CD8-positive, alpha-beta memory T cell (primary cell): ENCODE measurements around the gene ATAD2B. TPM values are rescaled to one million over a fixed set of nuclear protein-coding genes. Genes with fewer than 3 reads are reported as not detected.
"Not testable (repeated sequence)": the region's sequence is repeated elsewhere in the genome, so short reads cannot be mapped to it uniquely, and the experiment has no call there.

ENCODE experiments used
- CTCF ChIA-PET: fragments of 350-600 bp; sonication (Branson Sonifier 250); formaldehyde crosslinking; loops from one replicate; lab custom pipeline; 2021; ENCODE audit warnings: antibody characterized with exemption; lab: Charles Lee
- POLR2A ChIA-PET: fragments of 350-600 bp; sonication (Branson Sonifier 250); formaldehyde crosslinking; loops from one replicate; lab custom pipeline; 2021; ENCODE audit warnings: antibody characterized with exemption; lab: Charles Lee
- DNase-seq, 5 donors: peaks; one replicate each; pipeline versions ENCODE4 v3.0.0 to v3.0.0-alpha.2; 2020 to 2022; ENCODE audit warnings: mixed read lengths in 1 of 5
- H3K27ac ChIP-seq: one replicate; pipeline ENCODE4 v1.7.0; 2013; ENCODE audit warnings: low read depth, mild to moderate bottlenecking, low read length, moderate library complexity
- H3K27me3 ChIP-seq: 2 replicates; pipeline ENCODE4 v1.7.0; 2013; ENCODE audit warnings: low read length, mild to moderate bottlenecking; ENCODE audit not compliant: insufficient read depth, poor library complexity, severe bottlenecking
- H3K36me3 ChIP-seq: 2 replicates; pipeline ENCODE4 v1.7.0; 2013; ENCODE audit warnings: mild to moderate bottlenecking, low read length, moderate library complexity; ENCODE audit not compliant: insufficient read depth
- H3K4me1 ChIP-seq: 2 replicates; pipeline ENCODE4 v1.7.0; 2013; ENCODE audit warnings: mild to moderate bottlenecking, low read length, moderate library complexity; ENCODE audit not compliant: insufficient read depth
- H3K4me3 ChIP-seq: 2 replicates; pipeline ENCODE4 v1.7.0; 2013; ENCODE audit warnings: mild to moderate bottlenecking, low read length
- H3K9me3 ChIP-seq: 2 replicates; pipeline ENCODE4 v1.7.0; 2013; ENCODE audit warnings: mild to moderate bottlenecking, low read length
- H3K27ac Mint-ChIP-seq, 8 donors: one replicate each; pipeline ENCODE4 v1.8.0; 2020 to 2021; ENCODE audit warnings: mixed read lengths in 8 of 8, mild to moderate bottlenecking in 6 of 8, inconsistent platforms in 3 of 8, moderate library complexity in 3 of 8
- H3K27me3 Mint-ChIP-seq, 2 donors: one replicate each; pipeline ENCODE4 v1.8.0; 2020 to 2021; ENCODE audit warnings: mixed read lengths in 2 of 2, mild to moderate bottlenecking in 1 of 2, moderate library complexity in 1 of 2
- H3K36me3 Mint-ChIP-seq, 3 donors: one replicate each; pipeline ENCODE4 v1.8.0; 2020 to 2021; ENCODE audit warnings: mixed read lengths in 3 of 3, inconsistent platforms in 1 of 3, mild to moderate bottlenecking in 1 of 3
- H3K4me1 Mint-ChIP-seq, 3 donors: one replicate each; pipeline ENCODE4 v1.8.0; 2020 to 2021; ENCODE audit warnings: mixed read lengths in 3 of 3, inconsistent platforms in 1 of 3, mild to moderate bottlenecking in 1 of 3
- H3K4me3 Mint-ChIP-seq, 7 donors: one replicate each; pipeline ENCODE4 v1.8.0; 2020 to 2021; ENCODE audit warnings: mixed read lengths in 7 of 7, mild to moderate bottlenecking in 6 of 7, moderate library complexity in 4 of 7, inconsistent platforms in 2 of 7
- H3K9me3 Mint-ChIP-seq, 5 donors: one replicate each; pipeline ENCODE4 v1.8.0; 2020 to 2022; ENCODE audit warnings: mixed read lengths in 5 of 5, mild to moderate bottlenecking in 3 of 5, moderate library complexity in 2 of 5, inconsistent platforms in 1 of 5
- polyA plus RNA-seq: library from polyadenylated mRNA; unstranded; fragments of 300-500 nt; fragmentation: Illumina TruSeq; gene quantifications from one replicate; pipeline ENCODE4 v1.2.3, GENCODE V29; 2021
- total RNA-seq, 2 experiments: library from RNA; stranded (reverse); gene quantifications; one replicate each; pipeline ENCODE4 v1.2.3, GENCODE V29; 2021

The ATAD2B gene
- total and polyA plus RNA-seq, 3 experiments from 2014 or later = 10.4 to 16.8 (median 15.4) TPM

DNA sequence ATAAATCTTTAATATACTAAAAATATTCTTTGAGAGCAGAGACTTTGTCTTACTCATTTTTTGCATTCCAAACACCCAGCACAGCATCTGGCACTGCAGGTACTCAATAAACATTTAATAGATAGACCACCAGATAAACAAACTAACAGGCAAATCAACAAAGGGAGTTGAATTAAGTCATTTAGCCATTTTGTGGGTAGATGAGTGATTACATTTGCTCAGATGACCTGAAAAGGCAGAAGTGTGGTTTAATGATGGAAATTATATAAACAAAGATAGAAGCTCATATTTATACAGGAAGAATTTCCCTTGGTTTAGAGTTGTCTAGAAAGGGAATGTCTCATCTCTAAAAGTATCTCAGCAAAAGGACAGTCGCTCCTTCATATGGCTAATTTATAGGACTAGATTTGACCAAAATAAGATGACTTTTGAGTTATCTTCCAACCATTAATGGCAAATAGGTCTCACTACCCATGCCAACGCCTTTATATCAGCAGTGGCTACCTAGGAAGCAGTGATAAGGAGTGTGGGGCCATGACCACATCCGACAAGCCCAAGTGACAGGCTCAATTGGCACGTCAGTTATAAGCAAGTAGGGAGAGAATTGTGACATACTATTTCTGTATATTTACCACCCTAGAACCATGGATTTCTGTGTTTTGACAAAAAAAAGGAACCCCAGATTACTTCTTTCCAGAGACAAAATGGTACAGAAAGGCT is 173.5 kb downstream of the ATAD2B start:
- peaks cover 0 to 5% (median 1%) of the 10 kb centered on the region in 3 donors for H3K4me1 Mint-ChIP-seq
- Histone ChIP-seq H3K4me1 (no peaks in the 10 kb centered on the region), H3K27ac (no peak overlapping the region), H3K36me3 (peaks cover 25% of the 10 kb centered on the region), H3K4me3 (no peak overlapping the region), H3K27me3 (no peaks in the 10 kb centered on the region), H3K9me3 (no peaks in the 10 kb centered on the region)
- no peaks in the 10 kb centered on the region for H3K27me3 Mint-ChIP-seq
- DNase-seq = no peak
- ChIA-PET CTCF (interaction anchor here (1.7 kb wide), 1 partner anchor 9 kb away, joined by 4 read pairs; no protein-coding TSS in a partner anchor), POLR2A (no interaction called here)
- H3K9me3 Mint-ChIP-seq = no peaks in the 10 kb centered on the region
- H3K27ac Mint-ChIP-seq = no peak overlapping the region
- H3K36me3 Mint-ChIP-seq = peaks cover 15 to 87% (median 28%) of the 10 kb centered on the region in 3 donors
- no peak overlapping the region for H3K4me3 Mint-ChIP-seq

DNA sequence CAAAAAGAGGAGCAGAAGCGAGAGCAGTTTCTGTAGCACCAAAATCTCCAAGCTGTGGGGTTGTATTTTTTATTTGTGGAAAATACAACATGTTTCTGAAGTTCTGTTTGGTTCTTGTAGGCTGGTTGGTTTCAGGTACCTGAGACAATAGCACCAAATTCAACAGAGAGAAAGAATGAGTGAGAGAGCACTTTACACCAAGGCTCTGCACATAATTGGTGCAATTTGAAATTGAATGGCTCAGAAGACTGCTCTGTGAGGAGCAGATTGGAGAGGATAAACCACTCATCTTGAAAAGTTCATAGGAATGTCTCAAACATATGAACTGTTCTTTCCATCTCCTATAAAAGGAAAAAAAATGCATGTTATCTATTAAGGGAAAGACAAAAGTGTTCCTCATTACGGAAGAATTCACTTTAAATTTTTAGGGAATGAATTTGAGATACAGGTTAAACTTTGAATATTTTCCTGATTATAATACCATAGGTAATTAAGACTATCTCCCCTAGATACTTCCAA is 175.1 kb downstream of the ATAD2B start:
- ChIA-PET CTCF (no interaction called here), POLR2A (no interaction called here)
- Mint-ChIP-seq H3K36me3 (peaks cover 7 to 75% (median 21%) of the 10 kb centered on the region in 3 donors), H3K4me1 (peaks cover 0 to 3% (median 1%) of the 10 kb centered on the region in 3 donors), H3K27ac (peak overlapping the region in 1 of 8 donors; percentile 17), H3K27me3 (no peaks in the 10 kb centered on the region), H3K9me3 (no peaks in the 10 kb centered on the region), H3K4me3 (no peak overlapping the region)
- Histone ChIP-seq H3K27me3 (no peaks in the 10 kb centered on the region), H3K4me1 (no peaks in the 10 kb centered on the region), H3K27ac (no peak overlapping the region), H3K36me3 (peaks cover 11% of the 10 kb centered on the region), H3K9me3 (no peaks in the 10 kb centered on the region), H3K4me3 (no peak overlapping the region)
- no peak for DNase-seq

DNA sequence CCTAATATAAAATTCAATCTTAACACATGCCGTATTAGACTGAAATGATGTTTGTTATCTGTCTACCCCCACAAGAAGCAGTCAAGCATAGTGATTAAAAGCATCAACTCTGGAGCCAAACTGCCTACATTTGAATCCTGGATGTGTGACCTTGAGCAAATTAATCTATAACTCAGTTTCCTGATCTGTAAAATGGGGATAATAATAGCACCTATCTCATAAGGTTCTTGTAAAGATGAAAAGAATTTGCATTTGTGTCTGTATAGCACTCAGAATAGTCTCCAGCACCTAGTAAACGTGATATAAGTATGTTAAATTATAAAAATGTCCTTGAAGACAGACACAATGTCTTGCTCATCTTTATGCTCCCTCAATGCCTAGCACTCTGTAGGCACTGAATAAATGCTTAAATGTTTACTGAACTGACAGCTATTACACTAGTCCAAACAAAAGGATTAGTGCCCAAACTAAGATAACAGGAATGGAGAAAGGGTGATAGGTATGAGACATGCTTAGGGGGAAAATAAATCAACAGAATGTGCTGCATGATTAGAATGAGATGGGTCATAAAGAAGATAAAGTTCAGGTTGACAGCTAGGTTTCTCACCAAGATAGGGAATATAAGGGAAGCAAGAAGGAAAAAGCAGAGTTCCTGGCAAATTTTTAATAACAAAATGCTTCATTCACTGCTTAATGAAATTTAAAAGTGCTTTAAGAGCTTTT is 180.6 kb downstream of the ATAD2B start:
- Histone ChIP-seq H3K9me3 (no peaks in the 10 kb centered on the region), H3K4me1 (no peaks in the 10 kb centered on the region), H3K27ac (no peak overlapping the region), H3K4me3 (no peak overlapping the region), H3K36me3 (peaks cover 1% of the 10 kb centered on the region), H3K27me3 (no peaks in the 10 kb centered on the region)
- Mint-ChIP-seq H3K27ac (peak overlapping the region in 5 of 8 donors; percentile 4 to 81 (median 31)), H3K27me3 (no peaks in the 10 kb centered on the region), H3K4me3 (no peak overlapping the region), H3K36me3 (peaks cover 5 to 50% (median 11%) of the 10 kb centered on the region in 3 donors), H3K4me1 (no peaks in the 10 kb centered on the region), H3K9me3 (no peaks in the 10 kb centered on the region)
- DNase-seq = no peak
- POLR2A ChIA-PET = no interaction called here
- CTCF ChIA-PET = no interaction called here

DNA sequence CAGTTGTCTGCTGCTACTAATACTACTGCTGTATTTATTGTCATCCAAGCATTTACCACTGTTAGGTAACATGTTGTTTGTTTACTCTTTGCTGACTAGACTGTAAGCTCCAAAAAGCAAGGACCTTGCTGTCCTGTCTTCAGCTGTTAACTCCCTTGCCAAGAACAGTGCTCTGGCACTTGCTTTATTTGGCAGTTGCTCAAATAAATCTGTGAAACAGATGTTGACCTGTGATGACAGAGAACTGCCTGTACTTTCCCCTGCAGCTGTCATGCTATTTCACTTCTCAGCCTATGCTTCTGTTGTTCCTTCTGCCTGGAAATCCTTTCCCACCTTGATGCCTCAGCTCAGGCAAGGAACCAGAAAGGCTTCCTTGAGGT is 181.2 kb downstream of the ATAD2B start:
- H3K9me3 Mint-ChIP-seq = no peaks in the 10 kb centered on the region
- no peaks in the 10 kb centered on the region for H3K36me3 ChIP-seq
- H3K27me3 Mint-ChIP-seq = no peaks in the 10 kb centered on the region
- ChIA-PET CTCF (no interaction called here), POLR2A (no interaction called here)
- no peak overlapping the region for H3K4me3 ChIP-seq
- H3K4me1 ChIP-seq = no peaks in the 10 kb centered on the region
- H3K36me3 Mint-ChIP-seq = peaks cover 6 to 45% (median 11%) of the 10 kb centered on the region in 3 donors
- DNase-seq = no peak
- H3K4me3 Mint-ChIP-seq = no peak overlapping the region
- H3K27ac ChIP-seq = no peak overlapping the region
- no peaks in the 10 kb centered on the region for H3K27me3 ChIP-seq
- no peaks in the 10 kb centered on the region for H3K9me3 ChIP-seq
- H3K27ac Mint-ChIP-seq = peak overlapping the region in 4 of 8 donors; percentile 4 to 81 (median 34)
- peaks cover 0 to under 1% (median 0%) of the 10 kb centered on the region in 3 donors for H3K4me1 Mint-ChIP-seq

DNA sequence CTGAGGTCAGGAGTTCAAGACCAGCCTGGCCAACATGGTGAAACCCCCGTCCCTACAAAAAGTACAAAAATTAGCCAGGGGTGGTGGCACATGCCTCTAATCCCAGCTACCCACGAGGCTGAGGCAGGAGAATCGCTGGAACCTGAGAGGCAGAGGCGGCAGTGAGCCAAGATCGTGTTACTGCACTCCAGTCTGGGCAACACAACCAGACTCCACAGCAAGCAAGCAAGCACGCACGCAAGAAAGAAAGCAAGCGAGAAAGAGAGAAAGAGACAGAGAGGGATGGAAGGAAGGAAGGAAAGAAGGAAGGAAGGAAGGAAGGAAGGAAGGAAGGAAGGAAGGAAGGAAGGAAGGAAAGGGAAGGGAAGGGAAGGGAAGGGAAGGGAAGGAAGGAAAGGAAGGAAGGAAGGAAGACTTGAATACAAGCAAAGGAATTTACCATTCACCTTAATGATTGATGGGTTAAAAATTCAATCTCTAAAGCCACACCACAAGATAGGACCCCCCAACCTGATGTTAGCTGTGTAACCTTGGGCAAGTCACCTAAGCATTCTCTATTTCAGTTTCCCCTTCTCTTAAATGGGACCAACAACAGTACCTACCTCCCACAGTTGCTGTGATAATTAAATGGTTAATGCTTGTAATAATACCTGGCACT is 181.7 kb downstream of the ATAD2B start:
- Mint-ChIP-seq H3K9me3 (no peaks in the 10 kb centered on the region), H3K36me3 (peaks cover 9 to 42% (median 10%) of the 10 kb centered on the region in 3 donors), H3K4me3 (no peak overlapping the region), H3K27me3 (no peaks in the 10 kb centered on the region), H3K27ac (no peak overlapping the region), H3K4me1 (peaks cover 0 to 1% (median 0%) of the 10 kb centered on the region in 3 donors)
- Histone ChIP-seq H3K27me3 (no peaks in the 10 kb centered on the region), H3K27ac (no peak overlapping the region), H3K36me3 (no peaks in the 10 kb centered on the region), H3K4me3 (no peak overlapping the region), H3K9me3 (no peaks in the 10 kb centered on the region), H3K4me1 (no peaks in the 10 kb centered on the region)
- CTCF ChIA-PET = no interaction called here
- DNase-seq = no peak
- POLR2A ChIA-PET = no interaction called here

DNA sequence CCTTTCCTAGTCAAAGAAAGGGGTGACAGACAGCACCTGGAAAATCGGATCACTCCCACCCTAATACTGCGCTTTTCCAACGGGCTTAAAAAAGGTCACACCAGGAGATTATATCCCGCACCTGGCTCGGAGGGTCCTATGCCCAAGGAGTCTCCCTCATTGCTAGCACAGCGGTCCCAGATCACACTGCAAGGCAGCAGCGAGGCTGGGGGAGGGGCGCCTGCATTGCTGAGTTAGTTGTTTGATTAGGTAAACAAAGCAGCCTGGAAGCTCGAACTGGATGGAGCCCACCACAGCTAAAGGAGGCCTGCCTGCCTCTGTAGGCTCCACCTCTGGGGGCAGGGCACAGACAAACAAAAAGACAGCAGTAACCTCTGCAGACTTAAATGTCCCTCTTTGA is 190.1 kb downstream of the ATAD2B start:
- CTCF ChIA-PET, H3K36me3 ChIP-seq: not testable (repeated sequence)

DNA sequence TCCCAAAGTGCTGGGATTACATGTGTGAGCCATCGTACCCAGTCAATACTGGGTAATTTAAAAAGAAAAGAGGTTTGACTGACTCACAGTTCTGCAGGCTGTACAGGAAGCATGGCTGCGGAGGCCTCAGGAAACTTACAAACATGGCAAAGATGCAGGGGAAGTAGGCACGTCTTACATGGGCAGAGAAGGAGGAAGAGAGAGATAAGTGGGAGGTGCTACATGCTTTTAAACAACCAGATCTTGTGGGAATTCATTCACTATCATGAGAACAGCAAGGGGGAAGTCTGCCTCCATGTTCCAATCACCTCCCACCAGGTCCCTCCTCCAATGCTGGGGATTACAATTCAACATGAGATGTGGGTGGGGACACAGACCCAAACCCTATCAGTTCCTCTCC is 192.5 kb downstream of the ATAD2B start:
- Histone ChIP-seq H3K27ac (no peak overlapping the region), H3K36me3 (no peaks in the 10 kb centered on the region), H3K4me1 (no peaks in the 10 kb centered on the region), H3K27me3 (no peaks in the 10 kb centered on the region), H3K4me3 (no peak overlapping the region), H3K9me3 (no peaks in the 10 kb centered on the region)
- ChIA-PET POLR2A (no interaction called here), CTCF (no interaction called here)
- no peaks in the 10 kb centered on the region for H3K27me3 Mint-ChIP-seq
- peaks cover 0 to 4% (median 0%) of the 10 kb centered on the region in 5 donors for H3K9me3 Mint-ChIP-seq
- peaks cover 30 to 47% (median 43%) of the 10 kb centered on the region in 3 donors for H3K36me3 Mint-ChIP-seq
- peaks cover 0 to 10% (median 0%) of the 10 kb centered on the region in 3 donors for H3K4me1 Mint-ChIP-seq
- no peak overlapping the region for H3K4me3 Mint-ChIP-seq
- H3K27ac Mint-ChIP-seq = no peak overlapping the region
- DNase-seq = no peak

More for the DNA sequence above, 190.1 kb downstream of the ATAD2B start:
- H3K9me3 ChIP-seq, H3K4me1 ChIP-seq, H3K27me3 ChIP-seq, H3K9me3 Mint-ChIP-seq, H3K4me3 ChIP-seq, H3K27ac Mint-ChIP-seq, H3K27ac ChIP-seq, DNase-seq, H3K27me3 Mint-ChIP-seq, POLR2A ChIA-PET, H3K4me3 Mint-ChIP-seq, H3K4me1 Mint-ChIP-seq: not testable (repeated sequence)
- peaks cover 27 to 43% (median 42%) of the 10 kb centered on the region in 3 donors for H3K36me3 Mint-ChIP-seq
